GM12864 (cell line): ENCODE results near the gene EDN3.

ENCODE experiments used
- DNase-seq: peaks from one replicate; pipeline ENCODE4 v3.0.0-alpha.2; 2011; ENCODE audit warnings: low read depth
- H3K4me3 ChIP-seq: 2 replicates; pipeline ENCODE4 v1.5.1; 2011; ENCODE audit warnings: mild to moderate bottlenecking, low read depth, low read length, control low read depth
- TF ChIP-seq, protein P1 (sequence below): IDR thresholded peaks from 2 replicates; pipeline ENCODE4 v1.5.1; 2011; ENCODE audit warnings: low read depth, mild to moderate bottlenecking, moderate library complexity, low read length, control low read depth, inconsistent platforms; ENCODE audit errors: missing control alignments

The EDN3 gene

DNA sequence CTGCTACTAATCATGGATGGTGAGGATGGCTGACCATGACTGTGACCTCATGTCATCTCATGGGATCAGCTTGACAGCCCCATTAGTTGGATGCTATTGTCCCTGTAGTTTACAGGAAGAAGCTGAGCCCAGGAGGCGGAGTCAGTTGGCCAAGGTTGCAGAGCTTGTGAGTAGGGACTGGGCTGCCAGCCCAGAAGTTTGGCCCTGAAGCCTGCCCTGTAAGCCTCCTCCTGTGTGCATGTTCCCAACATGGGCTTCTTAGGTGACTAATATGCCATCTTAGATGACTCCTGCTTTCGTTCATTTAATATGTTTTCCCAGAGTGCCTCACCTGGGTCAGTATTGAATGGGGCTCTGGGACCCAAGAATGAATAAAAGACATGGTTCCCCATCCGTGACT lies 6.9 kb downstream of the EDN3 start:
- TF ChIP-seq, protein P1, sequence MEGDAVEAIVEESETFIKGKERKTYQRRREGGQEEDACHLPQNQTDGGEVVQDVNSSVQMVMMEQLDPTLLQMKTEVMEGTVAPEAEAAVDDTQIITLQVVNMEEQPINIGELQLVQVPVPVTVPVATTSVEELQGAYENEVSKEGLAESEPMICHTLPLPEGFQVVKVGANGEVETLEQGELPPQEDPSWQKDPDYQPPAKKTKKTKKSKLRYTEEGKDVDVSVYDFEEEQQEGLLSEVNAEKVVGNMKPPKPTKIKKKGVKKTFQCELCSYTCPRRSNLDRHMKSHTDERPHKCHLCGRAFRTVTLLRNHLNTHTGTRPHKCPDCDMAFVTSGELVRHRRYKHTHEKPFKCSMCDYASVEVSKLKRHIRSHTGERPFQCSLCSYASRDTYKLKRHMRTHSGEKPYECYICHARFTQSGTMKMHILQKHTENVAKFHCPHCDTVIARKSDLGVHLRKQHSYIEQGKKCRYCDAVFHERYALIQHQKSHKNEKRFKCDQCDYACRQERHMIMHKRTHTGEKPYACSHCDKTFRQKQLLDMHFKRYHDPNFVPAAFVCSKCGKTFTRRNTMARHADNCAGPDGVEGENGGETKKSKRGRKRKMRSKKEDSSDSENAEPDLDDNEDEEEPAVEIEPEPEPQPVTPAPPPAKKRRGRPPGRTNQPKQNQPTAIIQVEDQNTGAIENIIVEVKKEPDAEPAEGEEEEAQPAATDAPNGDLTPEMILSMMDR = no peak
- DNase-seq = no peak
- H3K4me3 ChIP-seq = no peak overlapping the region

DNA sequence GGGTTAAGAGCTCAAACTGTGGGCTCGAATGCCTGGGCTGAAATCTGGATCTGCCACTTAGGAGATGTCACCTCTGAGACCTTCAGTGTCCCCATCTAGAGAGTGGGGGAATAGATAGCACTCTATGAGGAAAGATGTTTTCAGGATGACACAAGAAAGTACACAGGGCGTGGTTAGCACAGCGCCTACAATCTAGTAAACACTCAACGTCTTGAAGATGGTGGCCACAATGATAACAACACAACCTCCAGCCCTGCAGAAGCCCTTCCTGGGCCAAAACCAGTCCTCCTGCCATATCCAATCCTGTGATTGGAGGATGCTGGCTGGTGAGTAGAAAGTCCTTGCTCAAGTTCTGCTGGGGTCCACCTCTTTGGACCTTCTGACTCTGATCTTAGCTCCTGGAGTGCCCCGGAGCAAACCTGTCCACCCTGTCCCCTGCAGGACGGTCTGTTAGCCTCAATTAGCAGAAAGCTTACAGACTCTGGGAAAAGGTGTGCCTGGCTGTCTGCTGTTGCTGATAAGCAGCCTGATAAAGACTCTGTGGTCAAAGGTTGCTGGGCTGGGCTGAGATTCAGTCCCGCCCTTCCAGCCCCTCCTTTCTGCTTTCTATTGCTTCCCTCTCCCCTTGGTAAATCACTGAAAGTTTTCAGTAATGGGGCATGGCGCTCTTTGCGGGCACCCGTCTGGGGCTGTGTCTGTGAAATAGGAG lies 8.2 kb downstream of the EDN3 start:
- H3K4me3 ChIP-seq = no peak overlapping the region
- DNase-seq = no peak
- TF ChIP-seq, protein P1 = no peak

DNA sequence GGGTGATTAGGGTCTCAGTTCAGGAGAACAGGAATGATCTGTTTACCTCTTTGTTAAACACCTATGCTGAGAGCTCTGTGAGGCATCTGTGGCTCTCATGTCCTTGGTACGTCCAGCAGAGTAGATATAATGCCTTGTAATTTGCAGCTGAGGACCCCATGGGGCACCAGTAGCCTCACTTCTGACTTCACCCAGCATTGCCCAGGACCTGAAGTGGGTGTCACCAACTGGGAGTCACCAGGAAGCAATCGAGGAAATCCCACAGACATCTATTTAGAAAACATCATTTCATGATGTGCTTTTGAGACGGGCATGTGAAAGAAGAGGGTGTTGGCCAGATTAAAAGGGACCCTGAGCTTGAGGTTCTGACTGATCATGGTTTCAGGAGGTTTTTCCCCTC lies 8.8 kb downstream of the EDN3 start:
- DNase-seq = no peak
- TF ChIP-seq, protein P1 = no peak
- no peak overlapping the region for H3K4me3 ChIP-seq

DNA sequence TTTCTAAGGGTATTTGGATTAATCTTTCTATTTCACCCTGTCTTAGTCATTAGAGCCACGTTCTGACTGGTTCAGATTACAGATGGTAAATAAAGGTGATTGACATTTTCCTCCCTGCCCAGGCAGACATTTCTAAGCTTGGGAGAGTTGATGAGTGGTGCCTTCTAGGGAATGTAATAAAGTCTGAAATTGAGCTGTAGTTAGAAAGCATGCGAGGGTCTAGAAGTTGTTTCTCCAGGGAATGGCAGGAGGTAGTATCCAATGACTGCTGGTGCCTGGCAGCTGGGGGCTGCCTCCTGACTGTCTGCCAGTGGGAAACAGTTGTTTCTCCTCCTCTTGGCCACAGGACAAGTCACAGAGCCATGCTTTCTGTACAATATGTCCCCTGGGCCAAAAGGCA lies 14.6 kb downstream of the EDN3 start:
- TF ChIP-seq, protein P1 = no peak
- no peak for DNase-seq
- no peak overlapping the region for H3K4me3 ChIP-seq

DNA sequence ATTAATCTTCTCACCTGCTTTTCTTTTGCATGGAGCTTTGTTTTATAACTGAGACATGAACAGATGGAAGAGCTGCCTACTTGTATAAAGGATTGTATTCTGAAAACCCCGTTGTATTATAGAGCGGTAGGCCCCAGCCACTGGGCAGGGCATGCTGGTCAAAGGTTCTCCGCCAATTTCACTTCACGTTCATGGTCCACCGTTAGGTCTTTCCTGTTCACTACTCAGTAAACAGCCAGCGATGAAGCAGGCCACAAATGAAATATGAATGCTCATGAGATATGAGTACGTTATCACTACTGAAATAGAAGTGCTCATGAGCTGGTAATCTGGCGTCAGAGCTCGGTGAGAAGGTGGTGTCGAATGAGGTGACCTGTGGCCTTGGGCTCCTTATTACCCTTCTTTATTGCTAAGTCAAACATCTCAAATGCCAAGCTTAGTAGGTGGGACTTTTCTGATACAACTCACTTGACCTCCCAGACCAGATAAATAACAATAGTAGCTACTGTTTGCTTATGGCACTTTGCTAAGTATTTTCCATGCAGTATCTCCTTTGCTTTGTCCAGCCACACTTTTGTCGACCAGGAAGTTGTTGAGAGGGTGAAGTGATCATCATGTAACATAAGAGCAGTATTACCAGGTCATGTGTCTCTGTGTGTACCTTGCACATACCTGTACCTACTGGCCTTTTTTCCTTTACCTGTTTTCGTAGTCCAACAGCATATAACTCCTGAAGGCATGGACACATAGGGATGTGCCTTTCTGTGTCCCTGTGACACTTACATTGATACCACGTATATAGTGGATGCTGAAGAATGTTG lies 16.7 kb downstream of the EDN3 start:
- DNase-seq = no peak
- H3K4me3 ChIP-seq = no peak overlapping the region
- TF ChIP-seq, protein P1 = no peak

DNA sequence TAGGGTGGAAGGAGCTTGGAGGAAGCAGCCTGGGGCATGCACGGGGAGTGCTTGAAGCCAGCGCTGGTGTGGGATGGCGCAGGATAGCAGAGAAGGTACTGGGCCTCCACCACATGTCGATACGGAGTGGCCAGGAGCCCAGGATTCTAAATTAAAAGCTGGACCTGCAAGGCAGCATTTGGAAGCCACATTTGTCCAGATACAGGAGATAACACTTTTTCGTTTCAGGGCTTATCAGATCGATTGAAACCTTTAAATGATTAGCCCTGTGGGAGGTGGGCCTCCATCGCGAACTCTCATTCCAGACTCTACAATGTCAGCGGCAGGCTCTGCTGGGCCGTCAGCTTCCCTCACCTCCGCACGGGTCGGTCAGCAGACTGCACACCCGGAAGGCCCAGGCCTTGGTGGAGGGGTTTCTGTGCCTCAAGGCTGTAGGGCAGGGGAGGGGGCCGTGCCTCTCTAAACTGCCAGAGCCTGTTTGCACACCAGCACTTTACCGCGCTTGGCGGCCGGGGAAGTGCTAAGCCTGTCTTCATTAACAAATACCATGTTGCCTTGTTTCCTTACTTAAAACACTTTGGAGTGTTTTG lies 17.9 kb downstream of the EDN3 start:
- no peak overlapping the region for H3K4me3 ChIP-seq
- TF ChIP-seq, protein P1 = no peak
- DNase-seq = no peak
